HUDEP-2 (cell line): ENCODE results near the gene CAMTA1.

Experiments
- DNase-seq, 76 experiments: peaks; one replicate each; lab custom pipeline; 2025; ENCODE audit not compliant: unreplicated experiment in 76 of 76; lab: John Stamatoyannopoulos, UW

The CAMTA1 gene

DNA sequence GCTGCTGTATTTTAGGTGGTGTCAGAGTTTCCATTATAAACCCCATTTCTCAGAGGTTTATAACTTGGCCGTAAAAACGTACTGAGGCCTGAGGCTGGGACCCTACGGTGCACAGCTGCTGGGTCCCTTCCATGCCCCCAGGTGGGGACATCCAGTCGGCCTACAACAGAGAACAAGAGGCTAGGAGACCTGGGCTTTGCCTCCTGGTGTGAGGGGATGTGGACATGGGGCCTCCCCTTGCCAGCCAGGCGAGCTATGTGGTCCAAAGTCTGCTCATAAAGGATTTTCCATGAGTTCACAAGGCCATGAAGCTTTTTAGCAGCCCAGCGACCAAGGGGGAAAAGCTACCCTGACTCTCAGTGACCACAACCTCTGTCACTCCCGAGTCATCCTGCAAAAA lies 724.3 kb downstream of the CAMTA1 start:
- DNase-seq, result no peak

DNA sequence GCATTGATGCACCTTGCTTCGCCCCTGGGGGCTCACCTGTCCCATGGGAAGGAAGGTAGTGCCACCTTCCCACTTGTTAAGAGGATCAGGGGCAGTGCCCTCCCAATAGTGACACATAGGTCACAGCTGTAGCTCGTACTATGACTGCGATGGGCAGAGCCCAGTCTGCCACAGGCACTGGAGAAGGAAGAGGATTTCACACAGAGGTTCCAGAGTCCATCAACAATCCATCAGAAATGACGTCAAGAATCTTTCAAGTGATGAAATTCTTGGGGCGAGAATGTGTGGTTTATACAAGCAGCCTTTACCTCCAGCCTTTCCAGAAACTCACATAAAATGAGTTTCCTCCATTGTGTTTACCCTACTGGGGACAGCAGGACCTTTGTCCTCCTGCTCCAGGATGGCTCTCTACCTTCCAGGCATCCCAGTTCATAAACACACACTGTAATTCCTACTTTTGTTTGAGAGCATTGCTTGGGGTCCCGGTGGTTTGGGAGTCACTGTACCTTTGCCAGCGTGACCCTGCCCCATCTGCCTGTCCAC lies 725.2 kb downstream of the CAMTA1 start:
- DNase-seq, result no peak

DNA sequence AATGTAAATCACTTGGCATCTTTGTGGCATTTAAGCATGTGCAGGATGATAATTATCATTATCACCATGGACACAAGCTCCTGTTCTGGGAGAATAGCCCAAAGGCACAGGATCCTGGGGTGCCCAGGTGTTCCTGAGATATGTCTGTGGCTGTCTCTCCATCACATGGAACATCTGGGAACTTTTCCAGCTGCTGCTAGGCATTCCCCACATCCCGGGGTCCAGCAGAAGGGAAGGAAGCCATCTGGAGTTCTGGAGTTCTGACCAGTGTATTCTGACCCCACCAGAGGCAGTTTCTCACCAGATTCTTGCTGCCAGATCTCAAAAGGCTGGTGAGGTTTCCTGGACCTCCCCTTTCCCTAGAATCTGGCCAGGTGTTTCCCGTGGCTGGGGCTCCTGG lies 726.1 kb downstream of the CAMTA1 start:
- DNase-seq, result no peak

DNA sequence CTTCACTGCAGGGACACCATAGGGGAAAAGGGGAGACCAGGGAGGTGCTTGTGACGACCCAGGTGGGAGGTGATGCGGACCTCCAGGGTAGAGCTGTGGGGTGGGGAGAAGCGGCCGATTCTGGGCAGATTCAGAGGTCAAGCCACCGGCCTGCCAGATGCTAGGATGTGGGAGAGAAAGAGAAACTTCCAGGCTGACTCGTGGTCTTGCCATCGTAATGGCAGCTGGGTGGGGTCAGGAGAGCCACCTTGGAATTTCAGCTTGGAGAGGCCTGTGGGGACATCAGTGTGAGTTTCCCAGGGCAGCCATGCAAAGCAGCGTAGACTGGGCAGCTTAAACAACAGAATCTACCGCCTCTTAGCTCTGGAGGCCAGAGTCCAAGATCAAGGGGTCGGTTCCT lies 727.8 kb downstream of the CAMTA1 start:
- DNase-seq, result no peak

DNA sequence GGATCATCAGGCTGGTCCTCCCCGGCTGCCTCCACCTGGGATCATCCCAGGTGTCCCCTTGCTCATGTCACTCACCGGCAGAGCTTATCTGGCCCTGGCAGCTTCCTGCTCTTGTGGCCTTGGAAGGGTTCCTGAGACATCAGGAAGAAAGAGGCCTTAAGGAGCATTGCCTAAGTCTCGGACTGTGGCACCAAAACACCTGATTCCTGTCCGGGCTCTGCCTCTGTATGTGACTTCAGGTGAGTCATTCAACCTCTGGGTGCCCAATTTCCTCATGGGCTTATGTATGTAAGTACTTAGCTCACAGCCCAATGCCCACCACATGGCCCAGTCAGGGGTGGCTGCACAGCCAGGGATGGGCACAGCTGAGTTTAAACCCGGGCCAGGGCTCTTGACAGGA lies 729.9 kb downstream of the CAMTA1 start:
- no peak for DNase-seq

DNA sequence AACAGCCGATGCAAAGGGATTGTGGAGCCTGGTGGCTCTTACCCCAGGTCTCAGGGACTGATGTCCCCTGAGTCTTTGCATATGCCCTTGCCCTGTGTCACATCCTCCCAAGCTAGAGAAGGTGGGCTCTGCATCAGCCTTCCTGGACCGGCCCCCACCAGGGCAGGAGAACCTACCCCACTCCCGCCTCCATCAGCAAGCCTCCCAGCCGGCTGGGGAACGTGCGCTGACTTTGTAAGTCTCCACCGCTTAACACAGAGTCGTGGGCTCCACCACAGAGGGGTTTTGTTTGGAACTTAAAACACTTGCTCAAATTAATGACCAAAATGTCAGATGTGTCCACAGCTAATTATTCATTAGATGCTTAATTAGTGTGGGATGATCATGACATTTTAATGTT lies 730.6 kb downstream of the CAMTA1 start:
- DNase-seq, result no peak

DNA sequence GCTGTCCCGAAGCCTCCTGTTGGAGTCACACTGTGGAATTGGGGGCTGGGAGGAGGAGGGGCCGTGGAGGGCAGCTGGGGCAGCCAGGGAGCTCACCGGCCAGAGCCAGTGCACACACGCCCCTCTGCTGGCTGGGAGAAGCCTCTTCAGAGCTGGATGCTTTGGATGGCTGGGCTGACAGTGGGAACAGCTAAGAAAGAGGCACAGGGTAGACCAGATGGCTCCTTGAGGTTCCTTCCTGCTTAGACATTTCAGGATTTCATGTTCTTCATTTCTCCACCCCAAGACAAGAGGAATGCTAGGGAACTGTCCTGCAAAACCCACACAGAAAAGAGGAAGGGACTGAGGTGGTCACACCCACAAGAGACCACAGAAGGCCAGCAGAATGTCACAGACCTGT lies 731.1 kb downstream of the CAMTA1 start:
- no peak for DNase-seq

DNA sequence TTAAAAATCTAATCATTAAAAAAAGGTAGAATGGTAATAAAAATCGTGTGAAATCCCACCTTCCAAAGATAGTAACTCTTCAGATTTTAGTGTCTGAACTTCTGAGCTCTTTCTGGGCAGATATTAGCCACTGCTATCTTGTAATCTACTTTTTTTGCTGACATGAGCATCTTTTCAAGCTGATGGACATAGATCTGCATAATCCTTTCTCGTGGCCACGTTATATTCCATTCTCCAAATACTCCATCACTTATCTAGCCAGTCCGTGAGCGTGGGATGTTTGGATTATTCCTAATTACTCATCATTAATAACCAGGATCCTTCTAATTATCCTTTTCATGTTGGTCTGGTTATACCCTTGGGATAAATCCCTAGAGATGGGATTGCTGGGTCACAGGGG lies 731.7 kb downstream of the CAMTA1 start:
- DNase-seq, result no peak

DNA sequence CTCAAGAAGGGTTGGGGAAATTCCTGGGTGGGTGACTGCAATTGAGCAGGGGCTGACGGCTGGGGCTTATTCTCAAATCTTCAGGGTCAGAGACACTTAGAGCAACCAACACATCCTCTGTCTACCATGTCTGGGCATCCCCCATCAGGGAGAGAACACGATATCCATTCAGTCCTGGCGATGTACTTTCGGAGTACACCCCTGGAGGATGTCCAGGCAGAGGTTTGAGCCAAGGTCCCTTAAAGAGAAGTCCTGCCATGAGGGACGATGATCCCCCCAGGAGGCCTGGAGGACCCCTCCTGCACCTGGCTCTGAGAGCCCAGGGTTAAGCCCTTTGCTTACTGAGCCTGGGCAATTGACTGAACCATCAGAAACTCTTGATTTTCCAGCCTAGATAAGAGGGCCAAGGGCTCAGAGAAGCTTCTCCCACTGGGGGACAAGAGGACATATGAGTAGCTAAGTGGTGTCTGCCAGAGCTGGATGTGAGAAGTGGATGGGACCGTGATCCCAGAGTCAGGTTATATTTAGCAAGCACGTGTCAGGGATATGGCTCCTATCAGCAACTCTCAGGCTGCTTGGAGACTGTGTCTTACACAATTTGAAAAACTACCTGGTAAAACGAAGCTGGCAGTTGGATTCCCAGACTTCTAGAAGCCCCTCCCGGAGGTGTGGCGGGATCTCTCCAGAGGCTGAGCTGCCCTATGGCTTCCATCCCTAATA lies 732.5 kb downstream of the CAMTA1 start:
- DNase-seq, result no peak

DNA sequence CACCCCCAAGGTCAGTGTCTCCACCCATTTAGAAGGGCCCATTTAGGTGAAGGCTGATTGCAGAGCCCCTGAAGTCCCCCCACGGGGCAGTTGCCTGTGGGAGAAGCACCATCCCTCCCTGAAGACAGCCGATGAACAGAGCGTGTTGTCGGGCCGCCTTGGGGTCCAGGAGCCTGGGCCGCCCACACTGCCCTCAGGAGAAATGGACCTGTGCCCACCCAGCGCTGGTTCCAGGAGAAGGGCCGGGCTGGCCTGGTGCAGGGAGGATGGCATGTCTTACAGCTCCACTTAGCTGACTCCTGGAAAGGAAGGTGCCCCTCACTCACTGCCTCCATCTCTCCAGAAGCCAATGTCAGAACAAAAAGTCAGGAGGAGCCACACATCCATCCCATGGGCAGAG lies 733.2 kb downstream of the CAMTA1 start:
- DNase-seq, result no peak

DNA sequence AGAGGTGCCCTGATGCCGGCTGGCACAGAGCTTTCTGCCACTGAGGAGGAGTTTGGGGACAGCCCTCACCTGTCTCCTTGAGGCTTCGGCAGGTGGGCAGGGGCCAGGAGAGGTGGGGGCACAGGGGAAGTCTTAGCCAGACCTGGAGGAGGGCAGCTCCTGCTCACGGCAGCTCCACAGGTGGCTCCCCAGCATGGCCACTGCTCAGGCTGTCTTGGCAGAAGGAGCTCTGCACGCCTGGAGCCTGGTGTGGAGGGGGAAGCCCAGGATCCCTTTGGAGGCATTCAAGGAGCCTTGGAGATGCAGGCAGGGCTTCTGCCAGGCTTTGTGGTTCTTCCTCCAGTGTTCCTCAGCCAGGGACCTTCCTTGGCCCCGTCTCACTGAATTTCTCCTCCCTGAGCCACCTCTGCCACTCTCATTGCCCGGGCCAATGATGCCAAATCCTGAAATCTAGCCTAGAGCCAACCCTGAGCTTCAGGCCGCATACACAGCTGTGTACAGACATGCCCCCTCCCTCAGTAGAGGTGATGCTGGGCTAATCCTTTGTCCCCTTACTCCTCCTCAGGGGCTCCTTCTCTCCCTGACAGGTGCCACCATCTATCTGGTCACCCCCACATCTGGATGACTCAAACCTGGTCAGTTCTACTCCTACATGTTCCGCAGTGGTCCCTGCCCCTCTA lies 734.1 kb downstream of the CAMTA1 start:
- DNase-seq, result no peak

DNA sequence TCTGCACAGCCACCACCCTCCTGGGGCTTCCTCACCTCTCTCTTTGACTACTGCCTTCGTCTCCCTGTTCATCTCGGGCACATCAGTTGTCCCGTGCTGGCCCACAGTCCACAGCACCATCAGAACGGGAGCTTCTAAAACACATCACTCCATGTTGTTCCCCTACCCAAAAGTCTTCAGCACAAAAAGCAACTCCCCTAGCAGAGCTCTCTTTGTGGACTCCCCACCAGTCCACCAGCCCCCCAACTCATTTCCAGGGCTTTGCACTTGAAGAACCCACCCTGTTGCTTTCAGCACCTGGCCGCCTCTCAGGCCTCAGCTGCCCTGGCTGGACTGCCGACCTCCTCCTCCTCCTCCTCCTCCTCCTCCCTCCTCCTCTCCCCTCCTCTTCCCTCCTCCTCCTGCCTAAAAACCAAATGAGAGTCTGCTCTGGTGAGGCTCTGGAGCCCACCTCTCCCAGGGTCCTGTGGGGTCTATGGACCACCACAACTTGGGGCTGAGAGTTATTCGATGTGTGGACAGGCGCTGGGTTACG lies 734.7 kb downstream of the CAMTA1 start:
- no peak for DNase-seq

DNA sequence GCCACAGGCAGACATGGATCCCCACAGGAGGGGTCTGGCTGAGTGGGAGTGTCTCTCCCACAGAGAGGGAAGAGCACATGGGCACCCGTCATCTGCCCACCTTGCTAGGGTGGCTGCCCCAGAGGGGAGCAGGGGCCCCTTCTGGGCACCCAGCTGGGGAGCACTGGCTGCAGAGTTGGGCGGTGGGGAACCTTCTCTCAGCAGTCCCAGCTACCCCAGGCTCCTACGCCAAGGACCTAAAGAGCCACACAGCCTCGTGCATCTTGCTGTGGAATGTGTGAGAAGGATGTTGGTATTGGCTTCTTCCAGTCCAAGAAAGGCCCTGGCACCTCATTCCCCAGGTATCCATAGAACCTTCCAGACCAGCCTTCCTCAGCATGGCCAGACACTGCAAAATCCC lies 735.2 kb downstream of the CAMTA1 start:
- DNase-seq, result no peak

DNA sequence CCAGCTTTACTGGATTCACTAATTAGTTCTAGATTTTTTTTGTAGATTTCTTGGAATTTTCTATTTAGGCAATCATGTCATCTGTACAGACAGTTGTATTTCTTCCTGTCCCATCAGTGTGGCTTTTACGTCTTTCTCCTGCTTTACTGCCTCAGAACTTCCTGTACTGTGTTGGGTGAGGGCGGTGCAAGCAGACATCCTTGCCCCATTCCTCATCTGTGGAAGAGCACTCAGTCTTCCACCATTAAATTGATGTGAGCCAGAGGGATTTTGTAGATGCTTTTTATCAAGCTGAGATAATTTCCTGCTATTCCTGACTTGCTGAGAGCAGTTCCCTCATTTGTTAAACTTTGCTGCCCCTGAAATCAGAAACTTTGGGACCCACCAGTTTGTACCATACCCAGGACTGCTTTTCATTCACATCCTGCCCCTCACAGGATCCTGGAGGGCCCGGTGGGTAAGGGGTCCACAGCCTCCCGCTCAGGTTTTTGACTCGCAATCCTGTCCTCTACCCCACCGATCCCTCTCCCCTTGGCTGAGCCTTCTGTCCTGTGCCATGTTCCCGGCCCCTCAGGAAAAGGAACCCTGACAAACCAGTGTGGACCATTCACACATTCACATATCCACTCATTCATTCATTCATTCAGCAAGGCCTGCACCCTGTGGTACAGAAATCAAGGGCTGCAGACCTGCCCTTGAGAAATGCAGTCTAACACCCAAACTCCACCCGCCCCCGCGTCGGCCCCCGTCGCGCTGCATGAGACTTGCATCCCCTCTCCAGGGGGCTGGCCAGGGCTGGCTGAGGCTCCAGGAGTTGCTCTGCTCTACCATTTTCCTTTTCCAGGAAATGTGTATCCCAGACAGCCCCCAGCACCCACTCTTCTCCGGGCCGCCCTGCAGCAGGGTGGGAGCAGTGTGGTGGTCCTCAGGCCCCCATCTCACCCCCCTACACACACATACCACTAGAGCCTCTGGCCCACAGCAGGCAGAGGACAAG lies 739.4 kb downstream of the CAMTA1 start:
- no peak for DNase-seq

DNA sequence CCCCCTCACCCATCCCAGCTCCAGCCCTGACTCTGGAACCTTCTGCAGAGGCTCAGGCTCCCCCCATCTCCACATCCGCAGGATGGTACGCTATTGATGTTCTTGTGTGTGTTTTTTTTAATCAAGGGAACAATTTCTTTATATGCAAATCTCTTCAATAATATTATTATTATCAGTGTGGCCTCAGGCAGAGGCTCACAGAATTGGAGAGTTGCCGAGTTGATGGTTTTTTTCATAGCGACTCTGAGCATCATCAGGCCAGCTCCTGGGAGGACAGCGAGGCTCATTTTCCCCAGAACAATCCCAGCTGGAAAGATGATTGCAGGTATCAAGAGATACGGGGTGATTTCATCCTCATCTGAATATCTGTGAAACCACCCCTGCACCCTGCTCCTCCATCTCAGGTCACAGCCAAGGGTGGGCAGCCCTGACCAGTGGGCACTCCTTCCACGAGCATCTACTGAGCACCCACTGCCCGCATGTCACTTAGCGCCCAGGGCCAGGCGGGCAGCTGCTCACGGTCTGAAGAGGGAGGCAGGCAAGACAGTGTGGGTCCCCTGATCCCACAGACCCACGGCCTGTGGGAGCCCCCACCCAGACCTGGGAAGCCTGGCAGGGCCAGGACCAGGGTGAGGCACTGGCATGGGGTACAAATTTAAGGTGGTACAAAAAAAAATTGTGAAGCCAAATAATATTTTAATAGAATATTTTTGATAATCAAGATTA lies 740.2 kb downstream of the CAMTA1 start:
- no peak for DNase-seq

DNA sequence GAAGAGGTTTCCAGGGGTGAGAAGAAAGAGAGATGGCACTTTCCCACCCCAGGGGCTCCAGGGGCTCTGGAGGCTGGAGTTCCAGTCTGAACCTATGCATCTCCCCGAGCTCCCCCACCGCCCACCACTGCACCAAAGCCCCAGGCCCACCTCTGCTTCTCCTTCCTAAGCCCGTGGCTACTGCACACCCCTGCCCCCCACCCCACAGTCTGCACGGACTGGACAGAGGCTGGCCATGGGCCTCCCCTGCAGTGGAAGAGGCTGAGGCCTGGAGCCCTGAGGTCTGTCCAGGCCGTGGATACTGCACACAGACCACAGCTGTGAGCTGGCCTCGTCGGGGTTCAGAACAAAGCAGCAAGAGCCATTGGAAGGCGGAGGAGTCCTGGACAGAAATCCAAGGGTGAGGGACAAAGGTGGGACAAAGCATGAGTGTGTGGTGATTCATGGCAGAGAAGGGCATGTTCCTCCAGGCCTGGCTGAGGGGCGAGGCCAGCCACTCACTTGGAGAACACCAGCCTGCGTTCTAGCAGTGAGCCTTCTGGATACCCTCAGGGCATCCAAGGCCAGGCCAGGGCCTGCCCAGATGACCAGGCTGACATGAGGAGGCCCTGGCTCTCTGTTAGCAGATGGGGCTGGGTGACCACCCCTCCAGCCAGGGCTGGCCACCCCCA lies 741.1 kb downstream of the CAMTA1 start:
- no peak for DNase-seq

DNA sequence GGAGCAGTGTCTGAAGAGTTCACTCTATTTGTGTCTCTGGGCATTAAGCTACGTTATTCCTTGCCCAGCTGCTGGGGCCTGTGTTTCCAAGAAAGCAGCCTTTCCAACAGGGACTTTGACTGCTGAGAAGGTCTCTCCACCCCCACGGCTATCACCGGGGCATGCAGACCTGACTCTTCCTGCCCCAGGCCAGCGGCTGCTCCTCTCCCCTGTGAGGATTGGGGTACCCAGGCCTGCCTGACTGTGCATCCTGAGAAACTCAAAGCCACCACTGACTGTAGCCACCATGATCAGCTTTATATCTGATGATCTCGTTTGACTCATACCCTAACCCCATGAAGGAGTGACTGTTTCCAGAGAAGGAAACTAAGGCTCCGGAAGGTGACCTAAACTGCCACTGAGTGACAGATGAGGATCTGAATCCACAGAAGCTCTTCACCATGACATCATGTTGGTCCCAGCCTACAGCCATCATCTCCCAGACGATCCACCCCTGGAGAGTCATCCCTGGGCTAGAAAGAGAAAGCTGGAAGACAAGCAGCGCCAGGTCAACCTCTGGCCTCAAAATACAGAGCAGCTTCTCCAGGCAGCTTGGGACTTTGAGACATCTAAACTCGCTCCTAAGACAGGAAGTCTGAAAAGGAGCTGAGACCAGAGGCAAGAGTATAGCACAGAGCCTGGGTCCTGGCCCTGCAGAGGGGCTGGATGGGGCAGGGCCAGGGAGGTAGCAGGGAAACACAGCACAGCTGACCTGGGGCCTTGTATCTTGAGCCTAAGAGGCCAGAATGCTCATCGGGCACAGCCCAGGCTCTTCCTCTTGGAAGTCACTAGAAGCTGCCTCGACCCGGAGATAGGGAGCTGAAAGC lies 741.8 kb downstream of the CAMTA1 start:
- DNase-seq, result no peak

DNA sequence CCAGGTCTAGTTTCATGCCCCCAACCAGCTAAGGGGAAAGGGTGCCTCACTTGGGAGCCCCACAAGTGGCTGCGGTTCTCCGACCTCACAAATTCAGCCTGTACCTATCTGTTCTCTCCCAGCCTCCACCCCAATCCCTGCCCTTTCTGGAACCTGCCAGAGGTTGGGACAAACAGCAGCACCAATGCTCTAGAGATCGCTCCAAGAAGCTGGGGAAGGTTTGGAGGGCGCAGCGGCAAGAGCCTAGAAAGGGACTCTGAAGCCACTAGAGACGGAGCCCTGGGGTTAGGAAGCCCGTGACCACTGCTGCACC lies 742.4 kb downstream of the CAMTA1 start:
- DNase-seq, result no peak
